Measurements from ENCODE around the gene LARP4B. TPM values are rescaled to one million over a fixed set of nuclear protein-coding genes. Genes with fewer than 3 reads are reported as not detected.

LARP4B gene
- polyA plus RNA-seq, 1 of the 3 experiments (the other 2 are of a cell fraction), result 23.3 TPM

DNA sequence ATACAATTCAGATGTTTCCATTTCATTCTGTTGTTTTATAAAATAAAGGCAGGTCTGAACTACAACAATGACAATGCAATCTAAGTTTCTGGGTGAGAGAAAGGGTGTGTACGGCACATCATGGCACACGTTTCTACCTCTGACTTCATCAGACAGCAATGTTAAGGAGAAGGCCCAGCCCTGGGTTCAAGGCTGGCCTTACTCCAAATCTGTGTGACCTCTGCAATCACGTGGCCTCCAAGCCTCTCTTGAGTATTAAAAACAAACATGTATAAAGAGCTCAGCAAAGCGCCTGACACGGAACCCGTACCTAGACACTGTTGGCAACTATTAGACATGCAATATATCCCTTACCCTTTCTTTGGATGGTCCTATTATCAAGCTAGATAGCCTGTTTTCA lies 114.1 kb downstream of the LARP4B start:
- TF ChIP-seq RAD21 (IDR thresholded peaks at IDR 0.05; ENCODE audit: low read length) (no peak), YY1 (IDR thresholded peaks at IDR 0.05; ENCODE audit: low read depth) (no peak), POLR2AphosphoS5 (IDR thresholded peaks at IDR 0.05; ENCODE audit: low read depth, low read length) (no peak), NFIC (IDR thresholded peaks at IDR 0.05; ENCODE audit: borderline replicate concordance) (no peak), TCF12 (IDR thresholded peaks at IDR 0.05) (no peak), JUND (IDR thresholded peaks at IDR 0.05) (no peak), CHD2 (IDR thresholded peaks at IDR 0.05; ENCODE audit: low read length, partially characterized antibody) (no peak), MXI1 (IDR thresholded peaks at IDR 0.05; ENCODE audit: low read depth, low read length) (no peak), MEF2A (IDR thresholded peaks at IDR 0.05; ENCODE audit: borderline replicate concordance, low read depth) (no peak), TEAD4 (IDR thresholded peaks at IDR 0.05; ENCODE audit: borderline replicate concordance, insufficient read depth) (no peak), GABPA (IDR thresholded peaks at IDR 0.05; ENCODE audit: low read depth) (no peak), RXRA (IDR thresholded peaks at IDR 0.05; ENCODE audit: borderline replicate concordance, low read depth) (no peak), FOXJ3 (CRISPR knock-in tag; IDR thresholded peaks at IDR 0.05) (no peak), EZH2phosphoT487 (IDR thresholded peaks at IDR 0.05; ENCODE audit: borderline replicate concordance, low read depth) (no peak)
- TF ChIP-seq, protein P1, sequence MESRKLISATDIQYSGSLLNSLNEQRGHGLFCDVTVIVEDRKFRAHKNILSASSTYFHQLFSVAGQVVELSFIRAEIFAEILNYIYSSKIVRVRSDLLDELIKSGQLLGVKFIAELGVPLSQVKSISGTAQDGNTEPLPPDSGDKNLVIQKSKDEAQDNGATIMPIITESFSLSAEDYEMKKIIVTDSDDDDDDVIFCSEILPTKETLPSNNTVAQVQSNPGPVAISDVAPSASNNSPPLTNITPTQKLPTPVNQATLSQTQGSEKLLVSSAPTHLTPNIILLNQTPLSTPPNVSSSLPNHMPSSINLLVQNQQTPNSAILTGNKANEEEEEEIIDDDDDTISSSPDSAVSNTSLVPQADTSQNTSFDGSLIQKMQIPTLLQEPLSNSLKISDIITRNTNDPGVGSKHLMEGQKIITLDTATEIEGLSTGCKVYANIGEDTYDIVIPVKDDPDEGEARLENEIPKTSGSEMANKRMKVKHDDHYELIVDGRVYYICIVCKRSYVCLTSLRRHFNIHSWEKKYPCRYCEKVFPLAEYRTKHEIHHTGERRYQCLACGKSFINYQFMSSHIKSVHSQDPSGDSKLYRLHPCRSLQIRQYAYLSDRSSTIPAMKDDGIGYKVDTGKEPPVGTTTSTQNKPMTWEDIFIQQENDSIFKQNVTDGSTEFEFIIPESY (IDR thresholded peaks at IDR 0.05; ENCODE audit: borderline replicate concordance, low read depth), result no peak
- TF ChIP-seq, protein P2, sequence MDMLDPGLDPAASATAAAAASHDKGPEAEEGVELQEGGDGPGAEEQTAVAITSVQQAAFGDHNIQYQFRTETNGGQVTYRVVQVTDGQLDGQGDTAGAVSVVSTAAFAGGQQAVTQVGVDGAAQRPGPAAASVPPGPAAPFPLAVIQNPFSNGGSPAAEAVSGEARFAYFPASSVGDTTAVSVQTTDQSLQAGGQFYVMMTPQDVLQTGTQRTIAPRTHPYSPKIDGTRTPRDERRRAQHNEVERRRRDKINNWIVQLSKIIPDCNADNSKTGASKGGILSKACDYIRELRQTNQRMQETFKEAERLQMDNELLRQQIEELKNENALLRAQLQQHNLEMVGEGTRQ (IDR thresholded peaks at IDR 0.05; ENCODE audit: borderline replicate concordance, low read depth, low read length), result no peak
- TF ChIP-seq, protein P3, sequence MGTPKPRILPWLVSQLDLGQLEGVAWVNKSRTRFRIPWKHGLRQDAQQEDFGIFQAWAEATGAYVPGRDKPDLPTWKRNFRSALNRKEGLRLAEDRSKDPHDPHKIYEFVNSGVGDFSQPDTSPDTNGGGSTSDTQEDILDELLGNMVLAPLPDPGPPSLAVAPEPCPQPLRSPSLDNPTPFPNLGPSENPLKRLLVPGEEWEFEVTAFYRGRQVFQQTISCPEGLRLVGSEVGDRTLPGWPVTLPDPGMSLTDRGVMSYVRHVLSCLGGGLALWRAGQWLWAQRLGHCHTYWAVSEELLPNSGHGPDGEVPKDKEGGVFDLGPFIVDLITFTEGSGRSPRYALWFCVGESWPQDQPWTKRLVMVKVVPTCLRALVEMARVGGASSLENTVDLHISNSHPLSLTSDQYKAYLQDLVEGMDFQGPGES (IDR thresholded peaks at IDR 0.05; ENCODE audit: low read depth, low read length), result no peak
- TF ChIP-seq, protein P4, sequence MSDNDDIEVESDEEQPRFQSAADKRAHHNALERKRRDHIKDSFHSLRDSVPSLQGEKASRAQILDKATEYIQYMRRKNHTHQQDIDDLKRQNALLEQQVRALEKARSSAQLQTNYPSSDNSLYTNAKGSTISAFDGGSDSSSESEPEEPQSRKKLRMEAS (IDR thresholded peaks at IDR 0.05; ENCODE audit: low read depth), result no peak
- TF ChIP-seq, protein P5, sequence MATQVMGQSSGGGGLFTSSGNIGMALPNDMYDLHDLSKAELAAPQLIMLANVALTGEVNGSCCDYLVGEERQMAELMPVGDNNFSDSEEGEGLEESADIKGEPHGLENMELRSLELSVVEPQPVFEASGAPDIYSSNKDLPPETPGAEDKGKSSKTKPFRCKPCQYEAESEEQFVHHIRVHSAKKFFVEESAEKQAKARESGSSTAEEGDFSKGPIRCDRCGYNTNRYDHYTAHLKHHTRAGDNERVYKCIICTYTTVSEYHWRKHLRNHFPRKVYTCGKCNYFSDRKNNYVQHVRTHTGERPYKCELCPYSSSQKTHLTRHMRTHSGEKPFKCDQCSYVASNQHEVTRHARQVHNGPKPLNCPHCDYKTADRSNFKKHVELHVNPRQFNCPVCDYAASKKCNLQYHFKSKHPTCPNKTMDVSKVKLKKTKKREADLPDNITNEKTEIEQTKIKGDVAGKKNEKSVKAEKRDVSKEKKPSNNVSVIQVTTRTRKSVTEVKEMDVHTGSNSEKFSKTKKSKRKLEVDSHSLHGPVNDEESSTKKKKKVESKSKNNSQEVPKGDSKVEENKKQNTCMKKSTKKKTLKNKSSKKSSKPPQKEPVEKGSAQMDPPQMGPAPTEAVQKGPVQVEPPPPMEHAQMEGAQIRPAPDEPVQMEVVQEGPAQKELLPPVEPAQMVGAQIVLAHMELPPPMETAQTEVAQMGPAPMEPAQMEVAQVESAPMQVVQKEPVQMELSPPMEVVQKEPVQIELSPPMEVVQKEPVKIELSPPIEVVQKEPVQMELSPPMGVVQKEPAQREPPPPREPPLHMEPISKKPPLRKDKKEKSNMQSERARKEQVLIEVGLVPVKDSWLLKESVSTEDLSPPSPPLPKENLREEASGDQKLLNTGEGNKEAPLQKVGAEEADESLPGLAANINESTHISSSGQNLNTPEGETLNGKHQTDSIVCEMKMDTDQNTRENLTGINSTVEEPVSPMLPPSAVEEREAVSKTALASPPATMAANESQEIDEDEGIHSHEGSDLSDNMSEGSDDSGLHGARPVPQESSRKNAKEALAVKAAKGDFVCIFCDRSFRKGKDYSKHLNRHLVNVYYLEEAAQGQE (IDR thresholded peaks at IDR 0.05; ENCODE audit: low read depth, low read length), result no peak
- TF ChIP-seq, protein P6, sequence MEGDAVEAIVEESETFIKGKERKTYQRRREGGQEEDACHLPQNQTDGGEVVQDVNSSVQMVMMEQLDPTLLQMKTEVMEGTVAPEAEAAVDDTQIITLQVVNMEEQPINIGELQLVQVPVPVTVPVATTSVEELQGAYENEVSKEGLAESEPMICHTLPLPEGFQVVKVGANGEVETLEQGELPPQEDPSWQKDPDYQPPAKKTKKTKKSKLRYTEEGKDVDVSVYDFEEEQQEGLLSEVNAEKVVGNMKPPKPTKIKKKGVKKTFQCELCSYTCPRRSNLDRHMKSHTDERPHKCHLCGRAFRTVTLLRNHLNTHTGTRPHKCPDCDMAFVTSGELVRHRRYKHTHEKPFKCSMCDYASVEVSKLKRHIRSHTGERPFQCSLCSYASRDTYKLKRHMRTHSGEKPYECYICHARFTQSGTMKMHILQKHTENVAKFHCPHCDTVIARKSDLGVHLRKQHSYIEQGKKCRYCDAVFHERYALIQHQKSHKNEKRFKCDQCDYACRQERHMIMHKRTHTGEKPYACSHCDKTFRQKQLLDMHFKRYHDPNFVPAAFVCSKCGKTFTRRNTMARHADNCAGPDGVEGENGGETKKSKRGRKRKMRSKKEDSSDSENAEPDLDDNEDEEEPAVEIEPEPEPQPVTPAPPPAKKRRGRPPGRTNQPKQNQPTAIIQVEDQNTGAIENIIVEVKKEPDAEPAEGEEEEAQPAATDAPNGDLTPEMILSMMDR (IDR thresholded peaks at IDR 0.05), result no peak
- no peak overlapping the region for H3K27ac ChIP-seq (ENCODE audit: low read depth in 2 of 2, low read length in 1 of 2)
- no peaks in the 10 kb centered on the region for H3K4me1 ChIP-seq (ENCODE audit: control insufficient read depth in 1 of 2, insufficient read depth in 2 of 2, low read depth in 1 of 2, low read length in 1 of 2)
- H3K9me2 ChIP-seq, result no peaks in the 10 kb centered on the region
- ChIA-PET POLR2A (no interaction called here), CTCF (no interaction called here)
- H3K9me3 ChIP-seq, result no peaks in the 10 kb centered on the region
- H4K20me1 ChIP-seq (ENCODE audit: insufficient read depth), result no peaks in the 10 kb centered on the region
- 96% methylated on average over 6 of the region's 6 CpGs for WGBS (ENCODE audit: low lambda C conversion rate)
- no peak overlapping the region for H3K4me3 ChIP-seq (ENCODE audit: low read depth in 2 of 2, low read length in 1 of 2)
- H3K9ac ChIP-seq, result no peak overlapping the region
- no peak overlapping the region for H2AFZ ChIP-seq (ENCODE audit: low read depth)
- no peak overlapping the region for H3K4me2 ChIP-seq
- no peaks in the 10 kb centered on the region for H3K79me2 ChIP-seq (ENCODE audit: insufficient read depth)
- no peaks in the 10 kb centered on the region for H3K27me3 ChIP-seq (ENCODE audit: insufficient read depth)
- H3K36me3 ChIP-seq (replicated peaks in 1 of 2; ENCODE audit: control insufficient read depth in 1 of 2, insufficient read depth in 2 of 2, low read length in 1 of 2), result peaks cover 52 to 92% of the 10 kb centered on the region in 2 experiments
- no peak for DNase-seq
- H3F3A ChIP-seq (replicated peaks; ENCODE audit: insufficient read depth), result no peaks in the 10 kb centered on the region
